Upper lobe of left lung (tissue), 6 donors: Measurements from ENCODE around the gene GPC1. TPM values are rescaled to one million over a fixed set of nuclear protein-coding genes. Genes with fewer than 3 reads are reported as not detected.

Source experiments
- ATAC-seq, 2 donors: fragments of 200-7000 bp; cut with Tn5 transposase; one replicate each; pipeline ENCODE4 v1.9.1; 2022; ENCODE audit warnings: mild to moderate bottlenecking in 2 of 2, moderate library complexity in 2 of 2; ENCODE audit not compliant: low FRiP score in 2 of 2
- DNase-seq, 2 donors: peaks; one replicate each; pipeline ENCODE4 v3.0.0-alpha.2; 2019 to 2020
- H3K27ac ChIP-seq, 4 donors: fragments of 200-600 bp; sonication (generic); one replicate each; pipeline ENCODE4 v1.5.1; 2016 to 2019
- H3K27me3 ChIP-seq, 4 donors: fragments of 200-600 bp; sonication (generic); one replicate each; pipeline ENCODE4 v1.5.1; 2017 to 2019
- H3K36me3 ChIP-seq, 4 donors: fragments of 200-600 bp; sonication (generic); one replicate each; pipeline ENCODE4 v1.5.1; 2016 to 2019
- H3K4me1 ChIP-seq, 4 donors: fragments of 200-600 bp; sonication (generic); one replicate each; pipeline ENCODE4 v1.5.1; 2018 to 2019
- H3K4me3 ChIP-seq, 4 donors: fragments of 200-600 bp; sonication (generic); one replicate each; pipeline ENCODE4 v1.5.1; 2017 to 2019; ENCODE audit warnings: mild to moderate bottlenecking in 2 of 4, moderate library complexity in 1 of 4
- H3K9me3 ChIP-seq, 4 donors: fragments of 200-600 bp; sonication (generic); one replicate each; pipeline ENCODE4 v1.5.1; 2018 to 2019
- CTCF ChIP-seq, 6 experiments: fragments of 450-650 bp in 4 of 6; fragments of 200-600 bp in 2 of 6; sonication (generic) in 2 of 6; IDR thresholded peaks; one replicate each; pipeline ENCODE4 v1.5.1; 2016 to 2019; ENCODE audit warnings: antibody characterized with exemption in 6 of 6
- EP300 ChIP-seq, 4 donors: sonication (generic); formaldehyde crosslinking; IDR thresholded peaks; one replicate each; pipeline ENCODE4 v1.5.1; 2017; ENCODE audit warnings: antibody characterized with exemption in 4 of 4, control low read depth in 2 of 4
- POLR2A ChIP-seq, 4 donors: fragments of 450-650 bp; IDR thresholded peaks; one replicate each; pipeline ENCODE4 v1.5.1; 2016 to 2017; ENCODE audit warnings: antibody characterized with exemption in 4 of 4, mild to moderate bottlenecking in 2 of 4
- POLR2AphosphoS5 ChIP-seq, 2 donors: sonication (generic); formaldehyde crosslinking; IDR thresholded peaks; one replicate each; pipeline ENCODE4 v1.5.1; 2017; ENCODE audit warnings: antibody characterized with exemption in 2 of 2
- WGBS, 2 donors: methylation state at CpG; one replicate each; pipeline ENCODE4 v1.1.5; 2017 to 2018; 5-methylcytosine and 5-hydroxymethylcytosine counted together
- total RNA-seq, 6 donors: library from RNA; depleted of rRNA in 4 of 6; stranded (reverse); fragments of >200 nt in 4 of 6; gene quantifications; one replicate each; pipeline versions ENCODE4 v1.1.0 to v1.2.1, GENCODE V29; 2016 to 2021
- donor health status: DM: no; HTN: no; CAD: no; lungs with moderate emphysema.
- donor health status: DM: no; HTN: yes; CAD: no; lungs with severe emphysema.

Gene GPC1
- total RNA-seq, 6 donors from 2014 or later: 16.8 to 45.5 (median 33.2) TPM

- DNase-seq: peak in 1 of 2 donors; percentile 14
- TF ChIP-seq POLR2A (IDR thresholded peaks at IDR 0.05): no peak
- TF ChIP-seq EP300 (IDR thresholded peaks at IDR 0.05): no peak
- no peak for TF ChIP-seq CTCF (IDR thresholded peaks at IDR 0.05)
- no peak for TF ChIP-seq POLR2AphosphoS5 (IDR thresholded peaks at IDR 0.05)
- Histone ChIP-seq H3K4me3 (no peak overlapping the region), H3K9me3 (no peaks in the 10 kb centered on the region), H3K27me3 (peaks cover 0 to 6% (median 0%) of the 10 kb centered on the region in 4 donors), H3K4me1 (peaks cover 9 to 20% (median 12%) of the 10 kb centered on the region in 4 donors), H3K27ac (no peak overlapping the region), H3K36me3 (no peaks in the 10 kb centered on the region)
- WGBS, 2 donors: 77 to 84% methylated on average over 3 of the region's 3 CpGs
- no peak for ATAC-seq
These were observed 4.2 kb upstream of the GPC1 start for GRCh38 chr2:240431271-240431660.

- Histone ChIP-seq H3K27ac (no peak overlapping the region), H3K4me1 (peaks cover 14 to 25% (median 17%) of the 10 kb centered on the region in 4 donors), H3K4me3 (no peak overlapping the region), H3K36me3 (no peaks in the 10 kb centered on the region), H3K27me3 (peaks cover 0 to 11% (median 0%) of the 10 kb centered on the region in 4 donors), H3K9me3 (no peaks in the 10 kb centered on the region)
- no peak for ATAC-seq
- 70 to 78% methylated on average over 8 to 10 of the region's 12 CpGs for WGBS, 2 donors
- DNase-seq: peak in 1 of 2 donors; percentile 15
- TF ChIP-seq POLR2AphosphoS5 (IDR thresholded peaks at IDR 0.05) (no peak), POLR2A (IDR thresholded peaks at IDR 0.05) (no peak), CTCF (IDR thresholded peaks at IDR 0.05) (no peak), EP300 (IDR thresholded peaks at IDR 0.05) (no peak)
These were observed 3.6 kb upstream of the GPC1 start for GRCh38 chr2:240431661-240432424.

- Histone ChIP-seq H3K36me3 (no peaks in the 10 kb centered on the region), H3K4me3 (no peak overlapping the region), H3K27ac (no peak overlapping the region), H3K27me3 (peaks cover 0 to 11% (median 0%) of the 10 kb centered on the region in 4 donors), H3K4me1 (peaks cover 16 to 31% (median 22%) of the 10 kb centered on the region in 4 donors), H3K9me3 (no peaks in the 10 kb centered on the region)
- WGBS, 2 donors: 77 to 90% methylated on average over 9 of the region's 9 CpGs
- no peak for ATAC-seq
- DNase-seq: peak in 1 of 2 donors; percentile 12
- TF ChIP-seq CTCF (IDR thresholded peaks at IDR 0.05) (no peak), POLR2A (IDR thresholded peaks at IDR 0.05) (no peak), EP300 (IDR thresholded peaks at IDR 0.05) (no peak), POLR2AphosphoS5 (IDR thresholded peaks at IDR 0.05) (no peak)
These were observed 3.0 kb upstream of the GPC1 start for GRCh38 chr2:240432430-240432819.

GRCh38 chr2:240432820-240433801, 2.4 kb upstream of the GPC1 start:
- DNase-seq (peak; percentile 18 to 68), ATAC-seq (no peak)
- Histone ChIP-seq H3K4me3 (no peak overlapping the region), H3K27ac (no peak overlapping the region), H3K36me3 (no peaks in the 10 kb centered on the region), H3K27me3 (peaks cover 0 to 11% (median 0%) of the 10 kb centered on the region in 4 donors), H3K9me3 (no peaks in the 10 kb centered on the region), H3K4me1 (peaks cover 16 to 35% (median 26%) of the 10 kb centered on the region in 4 donors)
- WGBS, 2 donors: 68 to 81% methylated on average over 12 to 33 of the region's 34 CpGs
- TF ChIP-seq EP300 (IDR thresholded peaks at IDR 0.05): no peak
